GM18858 (cell line): ENCODE measurements around the gene KCNQ2.
"Not testable (repeated sequence)": the region's sequence is repeated elsewhere in the genome, so short reads cannot be mapped to it uniquely, and the experiment has no call there.

ENCODE experiments used
- ATAC-seq: cut with Tn5 transposase; IDR thresholded peaks from one replicate; pipeline ENCODE4 v1.9.1; 2021; ENCODE audit not compliant: unreplicated experiment

Gene KCNQ2

GRCh38 chr20:63392465-63393365, 79.7 kb downstream of the KCNQ2 start:
- ATAC-seq = no peak

- no peak for ATAC-seq
These were observed 84.5 kb downstream of the KCNQ2 start for GRCh38 chr20:63387917-63388316.

- no peak for ATAC-seq
These were observed 85.1 kb downstream of the KCNQ2 start for GRCh38 chr20:63387393-63387792.

- ATAC-seq = no peak
These were observed 86.0 kb downstream of the KCNQ2 start for GRCh38 chr20:63386491-63386890.

- ATAC-seq = no peak
These were observed 86.6 kb downstream of the KCNQ2 start for GRCh38 chr20:63385819-63386218.

- ATAC-seq = no peak
These were observed 88.1 kb downstream of the KCNQ2 start for GRCh38 chr20:63384336-63384735.

- no peak for ATAC-seq
These were observed 88.9 kb downstream of the KCNQ2 start for GRCh38 chr20:63383556-63383955.

- no peak for ATAC-seq
These were observed 89.7 kb downstream of the KCNQ2 start for GRCh38 chr20:63382551-63383300.

- no peak for ATAC-seq
These were observed 90.5 kb downstream of the KCNQ2 start for GRCh38 chr20:63381781-63382431.

GRCh38 chr20:63380346-63380870, 92.0 kb downstream of the KCNQ2 start:
- ATAC-seq = no peak

- not testable (repeated sequence) for ATAC-seq
These were observed 92.6 kb downstream of the KCNQ2 start for GRCh38 chr20:63379872-63380271.

- no peak for ATAC-seq
These were observed 93.2 kb downstream of the KCNQ2 start for GRCh38 chr20:63379296-63379695.

- no peak for ATAC-seq
These were observed 93.8 kb downstream of the KCNQ2 start for GRCh38 chr20:63378626-63379025.

GRCh38 chr20:63377951-63378381, 94.5 kb downstream of the KCNQ2 start:
- ATAC-seq = no peak

GRCh38 chr20:63377256-63377941, 95.1 kb downstream of the KCNQ2 start:
- no peak for ATAC-seq

GRCh38 chr20:63376283-63377250, 95.9 kb downstream of the KCNQ2 start:
- no peak for ATAC-seq

- no peak for ATAC-seq
These were observed 97.0 kb downstream of the KCNQ2 start for GRCh38 chr20:63375438-63375837.

GRCh38 chr20:63374504-63374903, 98.0 kb downstream of the KCNQ2 start:
- ATAC-seq = no peak

- ATAC-seq = no peak
These were observed 98.5 kb downstream of the KCNQ2 start for GRCh38 chr20:63373996-63374395.
